Adrenal gland (tissue), 5 donors: ENCODE data around the gene MACROD2.

Experiments used
- CTCF ChIP-seq, 6 experiments: fragments of 450-650 bp in 4 of 6; fragments of 200-600 bp in 2 of 6; sonication (generic) in 1 of 6; IDR thresholded peaks; 1 replicate in 5 of 6; 2 replicates in 1 of 6; pipeline versions ENCODE4 v1.5.1 to v1.8.0; 2016 to 2021; ENCODE audit warnings: antibody characterized with exemption in 6 of 6, mild to moderate bottlenecking in 2 of 6, moderate library complexity in 1 of 6
- POLR2A ChIP-seq, 2 donors: fragments of 450-650 bp; IDR thresholded peaks; one replicate each; pipeline ENCODE4 v1.6.1; 2017; ENCODE audit warnings: antibody characterized with exemption in 2 of 2, mild to moderate bottlenecking in 2 of 2, moderate library complexity in 1 of 2
- donor health status: DM: no; HTN: no; CAD: no.

- TF ChIP-seq CTCF (IDR thresholded peaks at IDR 0.05) = no peak
- TF ChIP-seq POLR2A (IDR thresholded peaks at IDR 0.05) = no peak
Measured at GRCh38 chr20:15919118-15919517, 1923.8 kb downstream of the MACROD2 start.
